Endothelial cell (in vitro differentiated cells): ENCODE measurements around the gene UTY. TPM values are rescaled to one million over a fixed set of nuclear protein-coding genes. Genes with fewer than 3 reads are reported as not detected.
A peak's percentile ranks its signal among the peaks of the same experiment; 100 is the strongest.

Experiments
- DNase-seq: peaks from one replicate; pipeline ENCODE4 v3.0.0; 2021; ENCODE audit warnings: low spot score
- H3K27ac Mint-ChIP-seq: one replicate; pipeline ENCODE4 v1.8.0; 2021; ENCODE audit warnings: mixed read lengths, inconsistent platforms; ENCODE audit not compliant: unreplicated experiment
- H3K27me3 Mint-ChIP-seq: one replicate; pipeline ENCODE4 v1.8.0; 2021; ENCODE audit warnings: mild to moderate bottlenecking, moderate library complexity, mixed read lengths, inconsistent platforms; ENCODE audit not compliant: unreplicated experiment
- H3K36me3 Mint-ChIP-seq: one replicate; pipeline ENCODE4 v1.8.0; 2021; ENCODE audit warnings: mild to moderate bottlenecking, low read depth, mixed read lengths, inconsistent platforms; ENCODE audit not compliant: unreplicated experiment
- H3K4me1 Mint-ChIP-seq: one replicate; pipeline ENCODE4 v1.8.0; 2021; ENCODE audit warnings: mild to moderate bottlenecking, mixed read lengths, inconsistent platforms; ENCODE audit not compliant: unreplicated experiment
- H3K4me3 Mint-ChIP-seq: one replicate; pipeline ENCODE4 v1.8.0; 2021; ENCODE audit warnings: mild to moderate bottlenecking, mixed read lengths, inconsistent platforms; ENCODE audit not compliant: unreplicated experiment
- H3K9me3 Mint-ChIP-seq: one replicate; pipeline ENCODE4 v1.8.0; 2021; ENCODE audit warnings: mixed read lengths, inconsistent platforms; ENCODE audit not compliant: unreplicated experiment
- total RNA-seq: library from RNA; stranded (reverse); fragmentation: NEBNext Ultra II Directional; extraction: Animal tissue kit (Norgen Biotek cat#: 25700); gene quantifications from one replicate; pipeline ENCODE4 v1.2.1, GENCODE V29; 2021; ENCODE audit not compliant: unreplicated experiment
- TF ChIP-seq, protein P1 (sequence below): fragments of 200-600 bp; sonication (generic); IDR thresholded peaks from one replicate; pipeline ENCODE4 v1.5.0; 2021; ENCODE audit warnings: antibody characterized with exemption; ENCODE audit not compliant: unreplicated experiment

The UTY gene
- total RNA-seq, 1 donor from 2014 or later: 36.0 TPM

GRCh38 chrY:13488738-13489137 is 8.9 kb upstream of the UTY start:
- no peaks in the 10 kb centered on the region for H3K27me3 Mint-ChIP-seq
- no peaks in the 10 kb centered on the region for H3K9me3 Mint-ChIP-seq
- TF ChIP-seq, protein P1, sequence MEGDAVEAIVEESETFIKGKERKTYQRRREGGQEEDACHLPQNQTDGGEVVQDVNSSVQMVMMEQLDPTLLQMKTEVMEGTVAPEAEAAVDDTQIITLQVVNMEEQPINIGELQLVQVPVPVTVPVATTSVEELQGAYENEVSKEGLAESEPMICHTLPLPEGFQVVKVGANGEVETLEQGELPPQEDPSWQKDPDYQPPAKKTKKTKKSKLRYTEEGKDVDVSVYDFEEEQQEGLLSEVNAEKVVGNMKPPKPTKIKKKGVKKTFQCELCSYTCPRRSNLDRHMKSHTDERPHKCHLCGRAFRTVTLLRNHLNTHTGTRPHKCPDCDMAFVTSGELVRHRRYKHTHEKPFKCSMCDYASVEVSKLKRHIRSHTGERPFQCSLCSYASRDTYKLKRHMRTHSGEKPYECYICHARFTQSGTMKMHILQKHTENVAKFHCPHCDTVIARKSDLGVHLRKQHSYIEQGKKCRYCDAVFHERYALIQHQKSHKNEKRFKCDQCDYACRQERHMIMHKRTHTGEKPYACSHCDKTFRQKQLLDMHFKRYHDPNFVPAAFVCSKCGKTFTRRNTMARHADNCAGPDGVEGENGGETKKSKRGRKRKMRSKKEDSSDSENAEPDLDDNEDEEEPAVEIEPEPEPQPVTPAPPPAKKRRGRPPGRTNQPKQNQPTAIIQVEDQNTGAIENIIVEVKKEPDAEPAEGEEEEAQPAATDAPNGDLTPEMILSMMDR: no peak
- no peaks in the 10 kb centered on the region for H3K4me1 Mint-ChIP-seq
- no peaks in the 10 kb centered on the region for H3K36me3 Mint-ChIP-seq
- no peak overlapping the region for H3K27ac Mint-ChIP-seq
- H3K4me3 Mint-ChIP-seq: no peak overlapping the region
- no peak for DNase-seq

GRCh38 chrY:13479121-13479711 is 617 bp downstream of the UTY start:
- peaks cover 6% of the 10 kb centered on the region for H3K4me1 Mint-ChIP-seq
- DNase-seq: peak; percentile 11
- H3K4me3 Mint-ChIP-seq: peak overlapping the region; percentile 97

GRCh38 chrY:13478126-13478785 is 1.6 kb downstream of the UTY start:
- H3K27me3 Mint-ChIP-seq: no peaks in the 10 kb centered on the region

More at GRCh38 chrY:13479121-13479711, 617 bp downstream of the UTY start:
- TF ChIP-seq, protein P1: no peak
- H3K27ac Mint-ChIP-seq: peak overlapping the region; percentile 95
- H3K36me3 Mint-ChIP-seq: peaks cover 5% of the 10 kb centered on the region
- no peaks in the 10 kb centered on the region for H3K27me3 Mint-ChIP-seq
- H3K9me3 Mint-ChIP-seq: no peaks in the 10 kb centered on the region

DNA sequence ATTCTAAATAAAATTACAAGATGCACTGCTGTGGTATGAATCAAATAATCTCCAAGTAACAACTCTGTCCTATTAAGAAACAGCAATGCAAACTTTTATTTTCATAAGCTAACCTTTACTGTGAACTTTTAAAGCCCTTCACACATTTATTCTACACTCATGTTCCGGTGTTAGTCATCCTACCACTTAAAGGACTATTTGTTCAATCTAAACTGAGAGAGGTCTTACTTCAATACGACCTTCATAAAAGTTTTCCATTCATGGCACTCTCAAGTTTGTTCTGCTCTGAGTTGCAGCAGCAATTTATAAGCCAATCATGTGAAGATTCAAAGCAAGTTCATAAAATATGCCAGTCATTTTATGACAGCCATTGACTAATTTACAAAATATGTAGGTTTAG is 4.8 kb downstream of the UTY start:
- Mint-ChIP-seq H3K27ac (no peak overlapping the region), H3K4me3 (no peak overlapping the region), H3K27me3 (no peaks in the 10 kb centered on the region), H3K9me3 (no peaks in the 10 kb centered on the region), H3K4me1 (peaks cover 4% of the 10 kb centered on the region), H3K36me3 (peaks cover 11% of the 10 kb centered on the region)
- no peak for DNase-seq
- TF ChIP-seq, protein P1: no peak

More at GRCh38 chrY:13478126-13478785, 1.6 kb downstream of the UTY start:
- peak; percentile 23 for DNase-seq
- Mint-ChIP-seq H3K27ac (peak overlapping the region; percentile 95), H3K9me3 (no peaks in the 10 kb centered on the region), H3K4me1 (peaks cover 6% of the 10 kb centered on the region), H3K36me3 (peaks cover 8% of the 10 kb centered on the region), H3K4me3 (peak overlapping the region; percentile 97)
- TF ChIP-seq, protein P1: no peak

- TF ChIP-seq, protein P1: no peak
- Mint-ChIP-seq H3K9me3 (no peaks in the 10 kb centered on the region), H3K27ac (no peak overlapping the region), H3K4me1 (peaks cover 7% of the 10 kb centered on the region), H3K36me3 (no peaks in the 10 kb centered on the region), H3K27me3 (no peaks in the 10 kb centered on the region), H3K4me3 (no peak overlapping the region)
- no peak for DNase-seq
Measured at GRCh38 chrY:13451572-13451971, 28.3 kb downstream of the UTY start.
